ENCODE data around the gene EYA3. TPM values are rescaled to one million over a fixed set of nuclear protein-coding genes. Genes with fewer than 3 reads are reported as not detected.
"Not testable (repeated sequence)": the region's sequence is repeated elsewhere in the genome, so short reads cannot be mapped to it uniquely, and the experiment has no call there.

Gene EYA3
- total and polyA plus RNA-seq, 2 donors from 2014 or later: 10.2 to 32.0 TPM

DNA sequence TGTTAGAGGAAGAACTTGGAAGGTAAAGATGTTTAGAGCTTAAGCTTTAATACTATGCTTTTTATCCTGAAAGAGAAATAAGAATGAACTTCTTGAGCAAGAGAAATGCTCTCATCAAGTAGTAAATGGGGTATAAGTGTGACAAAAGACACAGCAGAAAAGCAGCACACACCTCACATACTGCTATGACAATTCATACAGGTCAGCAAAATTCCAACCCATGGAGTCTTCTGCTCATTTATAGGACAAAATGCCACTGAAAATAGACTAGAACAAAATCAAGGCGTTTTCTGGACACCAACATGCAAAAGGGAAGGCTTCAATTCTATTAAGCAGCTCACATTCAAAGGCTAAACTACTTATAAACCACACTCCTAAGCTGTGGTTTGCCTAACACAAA is 61.2 kb downstream of the EYA3 start:
- no peak overlapping the region for H3K27ac ChIP-seq (ENCODE audit: low read depth in 2 of 2, low read length in 2 of 2)
- intact Hi-C loops (cut with DNase I): no loop called here
- H3K9ac ChIP-seq (ENCODE audit: low read length in 3 of 3): no peak overlapping the region
- peaks cover 0 to 2% (median 0%) of the 10 kb centered on the region in 3 donors for H3K36me3 ChIP-seq (ENCODE audit: control insufficient read depth in 2 of 3, insufficient read depth in 3 of 3, low read length in 3 of 3)
- H3K4me1 ChIP-seq (ENCODE audit: control insufficient read depth in 2 of 3, insufficient read depth in 2 of 3, low read depth in 1 of 3, low read length in 3 of 3): no peaks in the 10 kb centered on the region
- no peak for DNase-seq
- H3K27me3 ChIP-seq (ENCODE audit: control insufficient read depth, insufficient read depth, low read length): no peaks in the 10 kb centered on the region
- TF ChIP-seq, protein P1, sequence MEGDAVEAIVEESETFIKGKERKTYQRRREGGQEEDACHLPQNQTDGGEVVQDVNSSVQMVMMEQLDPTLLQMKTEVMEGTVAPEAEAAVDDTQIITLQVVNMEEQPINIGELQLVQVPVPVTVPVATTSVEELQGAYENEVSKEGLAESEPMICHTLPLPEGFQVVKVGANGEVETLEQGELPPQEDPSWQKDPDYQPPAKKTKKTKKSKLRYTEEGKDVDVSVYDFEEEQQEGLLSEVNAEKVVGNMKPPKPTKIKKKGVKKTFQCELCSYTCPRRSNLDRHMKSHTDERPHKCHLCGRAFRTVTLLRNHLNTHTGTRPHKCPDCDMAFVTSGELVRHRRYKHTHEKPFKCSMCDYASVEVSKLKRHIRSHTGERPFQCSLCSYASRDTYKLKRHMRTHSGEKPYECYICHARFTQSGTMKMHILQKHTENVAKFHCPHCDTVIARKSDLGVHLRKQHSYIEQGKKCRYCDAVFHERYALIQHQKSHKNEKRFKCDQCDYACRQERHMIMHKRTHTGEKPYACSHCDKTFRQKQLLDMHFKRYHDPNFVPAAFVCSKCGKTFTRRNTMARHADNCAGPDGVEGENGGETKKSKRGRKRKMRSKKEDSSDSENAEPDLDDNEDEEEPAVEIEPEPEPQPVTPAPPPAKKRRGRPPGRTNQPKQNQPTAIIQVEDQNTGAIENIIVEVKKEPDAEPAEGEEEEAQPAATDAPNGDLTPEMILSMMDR (IDR thresholded peaks at IDR 0.05; ENCODE audit: borderline replicate concordance, extremely low read depth, insufficient read depth): no peak
- FAIRE-seq: no peak
- H3K9me3 ChIP-seq (ENCODE audit: control insufficient read depth in 2 of 3, insufficient read depth in 1 of 3, low read length in 3 of 3): no peaks in the 10 kb centered on the region
- no peak overlapping the region for H3K4me3 ChIP-seq (ENCODE audit: low read length in 3 of 3)

- FAIRE-seq: no peak
- intact Hi-C loops (cut with DNase I): no loop called here
- DNase-seq: no peak
These were observed 62.1 kb downstream of the EYA3 start for GRCh38 chr1:28026329-28026728.

DNA sequence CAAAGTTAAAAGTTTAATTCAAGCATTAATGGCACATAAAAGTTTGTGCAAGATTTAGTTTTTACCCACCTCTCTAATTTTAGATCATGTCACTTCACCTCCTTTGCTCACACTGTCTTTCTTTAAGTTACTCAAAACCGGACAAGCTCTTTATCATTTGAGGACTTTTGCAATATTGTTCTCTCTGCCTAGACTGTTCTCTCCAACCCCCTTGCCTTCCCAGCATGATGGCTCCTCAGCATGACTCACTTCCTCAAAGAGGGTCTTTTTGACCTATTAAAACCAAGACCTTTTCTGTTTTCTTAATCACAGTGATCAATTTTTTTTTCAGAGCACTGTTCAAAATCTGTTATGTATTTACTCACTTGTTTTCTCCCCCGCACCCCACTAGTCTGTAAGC is 67.3 kb downstream of the EYA3 start:
- intact Hi-C loops (cut with DNase I): no loop called here
- DNase-seq (no peak), FAIRE-seq (no peak)
- Histone ChIP-seq H3K4me1 (ENCODE audit: control insufficient read depth in 2 of 3, insufficient read depth in 2 of 3, low read depth in 1 of 3, low read length in 3 of 3) (no peaks in the 10 kb centered on the region), H3K36me3 (ENCODE audit: control insufficient read depth in 2 of 3, insufficient read depth in 3 of 3, low read length in 3 of 3) (peaks cover 0 to 11% (median 0%) of the 10 kb centered on the region in 3 donors), H3K9ac (ENCODE audit: low read length in 3 of 3) (no peak overlapping the region), H3K27ac (ENCODE audit: low read depth in 2 of 2, low read length in 2 of 2) (no peak overlapping the region), H3K4me3 (ENCODE audit: low read length in 3 of 3) (no peak overlapping the region), H3K9me3 (ENCODE audit: control insufficient read depth in 2 of 3, insufficient read depth in 1 of 3, low read length in 3 of 3) (no peaks in the 10 kb centered on the region), H3K27me3 (ENCODE audit: control insufficient read depth, insufficient read depth, low read length) (no peaks in the 10 kb centered on the region)
- TF ChIP-seq, protein P1 (IDR thresholded peaks at IDR 0.05; ENCODE audit: borderline replicate concordance, extremely low read depth, insufficient read depth): no peak

More at GRCh38 chr1:28026329-28026728, 62.1 kb downstream of the EYA3 start:
- H3K36me3 ChIP-seq (ENCODE audit: control insufficient read depth in 2 of 3, insufficient read depth in 3 of 3, low read length in 3 of 3): peaks cover 0 to 2% (median 0%) of the 10 kb centered on the region in 3 donors
- TF ChIP-seq, protein P1 (IDR thresholded peaks at IDR 0.05; ENCODE audit: borderline replicate concordance, extremely low read depth, insufficient read depth): no peak
- no peak overlapping the region for H3K27ac ChIP-seq (ENCODE audit: low read depth in 2 of 2, low read length in 2 of 2)
- no peak overlapping the region for H3K4me3 ChIP-seq (ENCODE audit: low read length in 3 of 3)
- H3K9me3 ChIP-seq (ENCODE audit: control insufficient read depth in 2 of 3, insufficient read depth in 1 of 3, low read length in 3 of 3): no peaks in the 10 kb centered on the region
- H3K27me3 ChIP-seq (ENCODE audit: control insufficient read depth, insufficient read depth, low read length): no peaks in the 10 kb centered on the region
- no peaks in the 10 kb centered on the region for H3K4me1 ChIP-seq (ENCODE audit: control insufficient read depth in 2 of 3, insufficient read depth in 2 of 3, low read depth in 1 of 3, low read length in 3 of 3)
- H3K9ac ChIP-seq (ENCODE audit: low read length in 3 of 3): no peak overlapping the region

- Histone ChIP-seq H3K27ac (ENCODE audit: low read depth in 2 of 2, low read length in 2 of 2) (no peak overlapping the region), H3K9me3 (ENCODE audit: control insufficient read depth in 2 of 3, insufficient read depth in 1 of 3, low read length in 3 of 3) (no peaks in the 10 kb centered on the region), H3K4me1 (ENCODE audit: control insufficient read depth in 2 of 3, insufficient read depth in 2 of 3, low read depth in 1 of 3, low read length in 3 of 3) (no peaks in the 10 kb centered on the region), H3K4me3 (ENCODE audit: low read length in 3 of 3) (no peak overlapping the region), H3K9ac (ENCODE audit: low read length in 3 of 3) (no peak overlapping the region), H3K27me3 (ENCODE audit: control insufficient read depth, insufficient read depth, low read length) (no peaks in the 10 kb centered on the region), H3K36me3 (ENCODE audit: control insufficient read depth in 2 of 3, insufficient read depth in 3 of 3, low read length in 3 of 3) (peaks cover 6 to 28% (median 26%) of the 10 kb centered on the region in 3 donors)
- intact Hi-C loops (cut with DNase I): no loop called here
- FAIRE-seq (no peak), DNase-seq (no peak)
- TF ChIP-seq, protein P1 (IDR thresholded peaks at IDR 0.05; ENCODE audit: borderline replicate concordance, extremely low read depth, insufficient read depth): no peak
These were observed 77.4 kb downstream of the EYA3 start for GRCh38 chr1:28010969-28011368.

DNA sequence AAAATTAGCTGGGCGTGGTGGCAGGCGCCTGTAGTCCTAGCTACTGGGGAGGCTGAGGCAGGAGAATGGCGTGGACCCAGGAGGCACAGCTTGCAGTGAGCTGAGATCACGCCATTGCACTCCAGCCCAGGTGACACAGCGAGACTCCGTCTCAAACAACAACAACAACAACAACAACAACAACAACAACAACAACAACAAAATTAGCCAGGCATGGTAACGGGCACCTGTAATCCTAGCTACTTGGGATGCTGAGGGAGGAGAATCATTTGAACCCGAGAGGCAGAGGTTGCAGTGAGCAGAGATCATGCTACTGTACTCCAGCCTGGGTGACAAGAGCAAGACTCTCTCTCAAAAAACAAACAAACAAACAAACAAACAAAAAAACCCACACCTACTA is 85.3 kb downstream of the EYA3 start:
- DNase-seq; H3K9me3 ChIP-seq (ENCODE audit: control insufficient read depth in 2 of 3, insufficient read depth in 1 of 3, low read length in 3 of 3); H3K27ac ChIP-seq (ENCODE audit: low read depth in 2 of 2, low read length in 2 of 2); H3K9ac ChIP-seq (ENCODE audit: low read length in 3 of 3); H3K4me1 ChIP-seq (ENCODE audit: control insufficient read depth in 2 of 3, insufficient read depth in 2 of 3, low read depth in 1 of 3, low read length in 3 of 3); FAIRE-seq; H3K4me3 ChIP-seq (ENCODE audit: low read length in 3 of 3); intact Hi-C loops (cut with DNase I); H3K27me3 ChIP-seq (ENCODE audit: control insufficient read depth, insufficient read depth, low read length): not testable (repeated sequence)
- peaks cover 5 to 35% (median 13%) of the 10 kb centered on the region in 3 donors for H3K36me3 ChIP-seq (ENCODE audit: control insufficient read depth in 2 of 3, insufficient read depth in 3 of 3, low read length in 3 of 3)

All from kidney (tissue), 14 donors.